Pancreas (tissue), 10 donors: Measurements from ENCODE around the gene VAV1. TPM values are rescaled to one million over a fixed set of nuclear protein-coding genes. Genes with fewer than 3 reads are reported as not detected.
"Not testable (repeated sequence)": the region's sequence is repeated elsewhere in the genome, so short reads cannot be mapped to it uniquely, and the experiment has no call there.

Source experiments
- ATAC-seq, 4 donors: fragments of 200-7000 bp; cut with Tn5 transposase; one replicate each; pipeline versions ENCODE4 v1.8.0 to v1.9.1; 2020; ENCODE audit warnings: mild to moderate bottlenecking in 4 of 4, moderate library complexity in 4 of 4
- DNase-seq, 6 donors: peaks; one replicate each; pipeline ENCODE4 v3.0.0-alpha.2; 2020
- FAIRE-seq: peaks from 2 replicates; lab custom pipeline; 2012; peaks lifted over from hg19 to GRCh38; lab: Jason Lieb, UNC
- H3K27ac ChIP-seq, 4 donors: fragments of 200-600 bp; sonication (generic); 1 replicate in 3 of 4; 2 replicates in 1 of 4; pipeline versions ENCODE4 v1.5.0 to v1.8.0; 2020
- H3K27me3 ChIP-seq, 4 donors: fragments of 200-600 bp; one replicate each; pipeline ENCODE4 v1.8.0; 2021
- H3K36me3 ChIP-seq, 3 donors: fragments of 200-600 bp; sonication (generic) in 1 of 3; one replicate each; pipeline versions ENCODE4 v1.5.0 to v1.8.0; 2020 to 2021
- H3K4me1 ChIP-seq, 3 donors: fragments of 200-600 bp; one replicate each; pipeline ENCODE4 v1.8.0; 2021
- H3K4me3 ChIP-seq, 4 donors: fragments of 200-600 bp; sonication (generic) in 2 of 4; one replicate each; pipeline versions ENCODE4 v1.5.0 to v1.8.0; 2020 to 2021
- H3K9me3 ChIP-seq, 4 donors: fragments of 200-600 bp; one replicate each; pipeline ENCODE4 v1.8.0; 2021
- CTCF ChIP-seq, 4 donors: fragments of 200-600 bp; sonication (generic) in 3 of 4; IDR thresholded peaks; one replicate each; pipeline versions ENCODE4 v1.5.0 to v1.8.0; 2021; ENCODE audit warnings: antibody characterized with exemption in 4 of 4
- WGBS, 2 donors: extraction: QIAGEN DNeasy Blood & Tissue Kit; methylation state at CpG; one replicate each; pipeline ENCODE4 v1.1.7; 2013; 5-methylcytosine and 5-hydroxymethylcytosine counted together
- intact Hi-C, 3 donors: fragments of 100-400 bp; cut with DNase I; formaldehyde crosslinking; loops; one replicate each; pipeline versions ENCODE4 v1.11.1 to v1.14.2; 2022
- polyA plus RNA-seq, 2 donors: library from polyadenylated mRNA; stranded (reverse); fragments of 200-250 nt; gene quantifications; one replicate each; pipeline ENCODE4 v1.2.3, GENCODE V29; 2013
- total RNA-seq, 6 donors: library from RNA; stranded (reverse); fragmentation: NEBNext Ultra II Directional in 4 of 6; extraction: Animal tissue kit (Norgen Biotek cat#: 25700) in 4 of 6; gene quantifications; one replicate each; pipeline versions ENCODE4 v1.2.1 to v1.2.4, GENCODE V29; 2021 to 2023
- donor health status: healthy with polysubstance abuse.
- donor health status: DM: no; HTN: no; CAD: no; lungs with moderate emphysema.
- donor health status: DM: no; HTN: no; CAD: no.
- donor health status: control.
- donor health status: control.
- donor health status: Bipolar disorder and iron deficiency.
- donor health status: DM: yes; HTN: yes; CAD: no.
- donor health status: DM: no; HTN: no; CAD: no.
- donor health status: DM: no; HTN: no; CAD: no.
- donor health status: DM: yes; HTN: yes; CAD: no.

The VAV1 gene
- total and polyA plus RNA-seq, 8 donors, result 0.23 to 7.3 (median 1.2) TPM

GRCh38 chr19:6767081-6767356, 5.5 kb upstream of the VAV1 start:
- peak; percentile 26 to 40 (median 34) for ATAC-seq
- peak overlapping the region; percentile 19 to 85 (median 83) for H3K27ac ChIP-seq

GRCh38 chr19:6767357-6768235, 4.9 kb upstream of the VAV1 start, which contains the start of gene SH2D3A:
SH2D3A (minus strand) TSS chr19:6767435; CDS start chr19:6763748, 3,687 bp downstream.
- TF ChIP-seq CTCF (IDR thresholded peaks at IDR 0.05), result no peak
- Histone ChIP-seq H3K4me3 (peak within 1 kb of the TSS; percentile 44 to 69 (median 46)), H3K27ac (peak within 1 kb of the TSS; percentile 31 to 85 (median 83)), H3K9me3 (no peaks in the 10 kb centered on the region), H3K27me3 (no peaks in the 10 kb centered on the region), H3K4me1 (peaks cover 0 to 9% (median 8%) of the 10 kb centered on the region in 3 donors), H3K36me3 (no peaks in the 10 kb centered on the region)
- FAIRE-seq (no peak), ATAC-seq (peak; percentile 87 to 93 (median 92)), DNase-seq (peak; percentile 93 to 98 (median 95))
- WGBS, 2 donors, result 5% methylated on average over 45 to 47 of the region's 47 CpGs
- intact Hi-C loops, result no loop called here

More at GRCh38 chr19:6767081-6767356, 5.5 kb upstream of the VAV1 start:
- 0% methylated on average over 15 of the region's 15 CpGs for WGBS, 2 donors
- peak overlapping the region; percentile 44 to 69 (median 46) for H3K4me3 ChIP-seq
- peaks cover 0 to 9% (median 8%) of the 10 kb centered on the region in 3 donors for H3K4me1 ChIP-seq
- no peak for FAIRE-seq
- DNase-seq, result no peak
- no peaks in the 10 kb centered on the region for H3K9me3 ChIP-seq
- no peak for TF ChIP-seq CTCF (IDR thresholded peaks at IDR 0.05)
- intact Hi-C loops, result no loop called here
- H3K36me3 ChIP-seq, result no peaks in the 10 kb centered on the region
- no peaks in the 10 kb centered on the region for H3K27me3 ChIP-seq

- Histone ChIP-seq H3K4me3 (no peak overlapping the region), H3K9me3 (no peaks in the 10 kb centered on the region), H3K27ac (peak overlapping the region in 2 of 4 donors; percentile 55 to 82), H3K36me3 (no peaks in the 10 kb centered on the region), H3K4me1 (peaks cover 0 to 9% (median 8%) of the 10 kb centered on the region in 3 donors), H3K27me3 (no peaks in the 10 kb centered on the region)
- FAIRE-seq (no peak), DNase-seq (no peak), ATAC-seq (no peak)
- WGBS, 2 donors, result 52 to 64% methylated on average over 8 of the region's 8 CpGs
- intact Hi-C loops, result no loop called here
- no peak for TF ChIP-seq CTCF (IDR thresholded peaks at IDR 0.05)
Observed at GRCh38 chr19:6768236-6768785, 4.2 kb upstream of the VAV1 start.

- Histone ChIP-seq H3K36me3 (no peaks in the 10 kb centered on the region), H3K4me1 (peaks cover 0 to 9% (median 8%) of the 10 kb centered on the region in 3 donors), H3K27ac (no peak overlapping the region), H3K9me3 (no peaks in the 10 kb centered on the region), H3K4me3 (no peak overlapping the region), H3K27me3 (no peaks in the 10 kb centered on the region)
- FAIRE-seq (no peak), ATAC-seq (no peak), DNase-seq (no peak)
- intact Hi-C loops, result no loop called here
- WGBS, 2 donors, result 51% methylated on average over 11 of the region's 11 CpGs
- peak in 3 of 4 donors; percentile 5 to 18 (median 8) for TF ChIP-seq CTCF (IDR thresholded peaks at IDR 0.05)
Observed at GRCh38 chr19:6769006-6769619, 3.4 kb upstream of the VAV1 start.

GRCh38 chr19:6771648-6772027, 870 bp upstream of the VAV1 start:
- H3K36me3 ChIP-seq, DNase-seq, intact Hi-C loops, ATAC-seq, H3K27me3 ChIP-seq, H3K4me1 ChIP-seq, H3K4me3 ChIP-seq, FAIRE-seq, H3K9me3 ChIP-seq, H3K27ac ChIP-seq: not testable (repeated sequence)
- WGBS, 2 donors, result 81 to 98% methylated on average over 7 of the region's 7 CpGs
